ENCODE data around the gene CPNE8. TPM values are rescaled to one million over a fixed set of nuclear protein-coding genes. Genes with fewer than 3 reads are reported as not detected.

Gene CPNE8
- total RNA-seq, 1 donor from 2014 or later: 9.4 TPM

- no peak overlapping the region for H3K27ac ChIP-seq (ENCODE audit: low read depth, low read length)
- H3K4me1 ChIP-seq (ENCODE audit: insufficient read depth, low read length): no peaks in the 10 kb centered on the region
- H3K36me3 Mint-ChIP-seq (ENCODE audit: low read depth, unreplicated experiment): no peaks in the 10 kb centered on the region
- H3K9ac ChIP-seq (ENCODE audit: low read length): no peak overlapping the region
- H3K9me3 ChIP-seq (ENCODE audit: insufficient read depth, low read depth, low read length): no peaks in the 10 kb centered on the region
- no peak for TF ChIP-seq EZH2 (IDR thresholded peaks at IDR 0.05; ENCODE audit: insufficient read depth, low read length)
- no peak for TF ChIP-seq CTCF (IDR thresholded peaks at IDR 0.05; ENCODE audit: insufficient read depth, low read depth, low read length)
- FAIRE-seq: no peak
- H3K27ac Mint-ChIP-seq (ENCODE audit: unreplicated experiment): no peak overlapping the region
- H3K9me3 Mint-ChIP-seq (ENCODE audit: unreplicated experiment): no peaks in the 10 kb centered on the region
- no peak overlapping the region for H3K4me3 ChIP-seq (ENCODE audit: insufficient read depth, low read depth, low read length)
- H3K27me3 ChIP-seq (ENCODE audit: insufficient read depth, low read length): no peaks in the 10 kb centered on the region
- no peak overlapping the region for H2AFZ ChIP-seq (ENCODE audit: low read depth, low read length)
- no peak overlapping the region for H3K4me2 ChIP-seq (ENCODE audit: low read length)
- H3K27me3 Mint-ChIP-seq (ENCODE audit: low read depth, unreplicated experiment): no peaks in the 10 kb centered on the region
- H3K4me1 Mint-ChIP-seq (ENCODE audit: low read depth, unreplicated experiment): no peaks in the 10 kb centered on the region
- no peak overlapping the region for H3K4me3 Mint-ChIP-seq (ENCODE audit: unreplicated experiment)
- H3K79me2 ChIP-seq (ENCODE audit: insufficient read depth, low read length): no peaks in the 10 kb centered on the region
- no peak for DNase-seq (ENCODE audit: low read depth)
- no peaks in the 10 kb centered on the region for H4K20me1 ChIP-seq (ENCODE audit: insufficient read depth, low read length)
- H3K36me3 ChIP-seq (ENCODE audit: insufficient read depth, low read length): no peaks in the 10 kb centered on the region
Measured at GRCh38 chr12:38646146-38646545, 259.2 kb downstream of the CPNE8 start.

GRCh38 chr12:38639625-38640024, 265.8 kb downstream of the CPNE8 start:
- DNase-seq (ENCODE audit: low read depth) (no peak), FAIRE-seq (no peak)
- no peaks in the 10 kb centered on the region for H3K4me1 Mint-ChIP-seq (ENCODE audit: low read depth, unreplicated experiment)
- Histone ChIP-seq H4K20me1 (ENCODE audit: insufficient read depth, low read length) (no peaks in the 10 kb centered on the region), H3K4me2 (ENCODE audit: low read length) (no peak overlapping the region), H3K9me3 (ENCODE audit: insufficient read depth, low read depth, low read length) (no peaks in the 10 kb centered on the region), H3K27me3 (ENCODE audit: insufficient read depth, low read length) (no peaks in the 10 kb centered on the region), H3K27ac (ENCODE audit: low read depth, low read length) (no peak overlapping the region), H3K36me3 (ENCODE audit: insufficient read depth, low read length) (no peaks in the 10 kb centered on the region), H3K79me2 (ENCODE audit: insufficient read depth, low read length) (no peaks in the 10 kb centered on the region), H3K4me1 (ENCODE audit: insufficient read depth, low read length) (no peaks in the 10 kb centered on the region), H3K9ac (ENCODE audit: low read length) (no peak overlapping the region), H3K4me3 (ENCODE audit: insufficient read depth, low read depth, low read length) (no peak overlapping the region), H2AFZ (ENCODE audit: low read depth, low read length) (no peak overlapping the region)
- no peaks in the 10 kb centered on the region for H3K27me3 Mint-ChIP-seq (ENCODE audit: low read depth, unreplicated experiment)
- H3K9me3 Mint-ChIP-seq (ENCODE audit: unreplicated experiment): peaks cover 3% of the 10 kb centered on the region
- no peak overlapping the region for H3K27ac Mint-ChIP-seq (ENCODE audit: unreplicated experiment)
- TF ChIP-seq EZH2 (IDR thresholded peaks at IDR 0.05; ENCODE audit: insufficient read depth, low read length) (no peak), CTCF (IDR thresholded peaks at IDR 0.05; ENCODE audit: insufficient read depth, low read depth, low read length) (no peak)
- H3K36me3 Mint-ChIP-seq (ENCODE audit: low read depth, unreplicated experiment): no peaks in the 10 kb centered on the region
- no peak overlapping the region for H3K4me3 Mint-ChIP-seq (ENCODE audit: unreplicated experiment)

- Mint-ChIP-seq H3K27me3 (ENCODE audit: low read depth, unreplicated experiment) (no peaks in the 10 kb centered on the region), H3K9me3 (ENCODE audit: unreplicated experiment) (peaks cover 3% of the 10 kb centered on the region), H3K27ac (ENCODE audit: unreplicated experiment) (no peak overlapping the region), H3K36me3 (ENCODE audit: low read depth, unreplicated experiment) (no peaks in the 10 kb centered on the region), H3K4me1 (ENCODE audit: low read depth, unreplicated experiment) (no peaks in the 10 kb centered on the region), H3K4me3 (ENCODE audit: unreplicated experiment) (no peak overlapping the region)
- no peaks in the 10 kb centered on the region for H3K27me3 ChIP-seq (ENCODE audit: insufficient read depth, low read length)
- no peak overlapping the region for H2AFZ ChIP-seq (ENCODE audit: low read depth, low read length)
- H3K9ac ChIP-seq (ENCODE audit: low read length): no peak overlapping the region
- no peak overlapping the region for H3K4me3 ChIP-seq (ENCODE audit: insufficient read depth, low read depth, low read length)
- no peak for FAIRE-seq
- no peak overlapping the region for H3K4me2 ChIP-seq (ENCODE audit: low read length)
- H4K20me1 ChIP-seq (ENCODE audit: insufficient read depth, low read length): no peaks in the 10 kb centered on the region
- no peak overlapping the region for H3K27ac ChIP-seq (ENCODE audit: low read depth, low read length)
- H3K4me1 ChIP-seq (ENCODE audit: insufficient read depth, low read length): no peaks in the 10 kb centered on the region
- no peaks in the 10 kb centered on the region for H3K9me3 ChIP-seq (ENCODE audit: insufficient read depth, low read depth, low read length)
- no peaks in the 10 kb centered on the region for H3K79me2 ChIP-seq (ENCODE audit: insufficient read depth, low read length)
- H3K36me3 ChIP-seq (ENCODE audit: insufficient read depth, low read length): no peaks in the 10 kb centered on the region
- TF ChIP-seq EZH2 (IDR thresholded peaks at IDR 0.05; ENCODE audit: insufficient read depth, low read length): no peak
- no peak for TF ChIP-seq CTCF (IDR thresholded peaks at IDR 0.05; ENCODE audit: insufficient read depth, low read depth, low read length)
- DNase-seq (ENCODE audit: low read depth): no peak
Measured at GRCh38 chr12:38638401-38638800, 267.0 kb downstream of the CPNE8 start.
